Inflammatory macrophage treated with lipopolysaccharide for 1 hour (primary cell): ENCODE data around the gene FBXL16.

Experiments used
- DNase-seq, 2 donors: peaks; one replicate each; pipeline ENCODE4 v3.0.0-alpha.2; 2020 to 2022

FBXL16 gene

GRCh38 chr16:734981-735881 is 29.6 kb upstream of the FBXL16 start:
- no peak for DNase-seq

- DNase-seq = no peak
Observed at GRCh38 chr16:734208-734980, 28.8 kb upstream of the FBXL16 start.

GRCh38 chr16:733382-734207 is 28.0 kb upstream of the FBXL16 start:
- no peak for DNase-seq

- DNase-seq = no peak
Observed at GRCh38 chr16:732936-733335, 27.3 kb upstream of the FBXL16 start.

- no peak for DNase-seq
Observed at GRCh38 chr16:732332-732731, 26.7 kb upstream of the FBXL16 start.

GRCh38 chr16:730666-731509 is 25.3 kb upstream of the FBXL16 start:
- DNase-seq = no peak

- DNase-seq = no peak
Observed at GRCh38 chr16:729768-730665, 24.4 kb upstream of the FBXL16 start.

- DNase-seq = no peak
Observed at GRCh38 chr16:728890-729744, 23.5 kb upstream of the FBXL16 start.

GRCh38 chr16:728131-728889 is 22.7 kb upstream of the FBXL16 start:
- peak; percentile 27 to 56 for DNase-seq

- peak; percentile 31 to 55 for DNase-seq
Observed at GRCh38 chr16:727291-727977, 21.8 kb upstream of the FBXL16 start.

GRCh38 chr16:726438-727290 is 21.1 kb upstream of the FBXL16 start, which contains the start of the genes CCDC78 and HAGHL:
CCDC78 (minus strand) TSS chr16:726443; CDS start chr16:726367, 76 bp downstream.
HAGHL (plus strand) TSS chr16:727106; CDS start chr16:727510, 404 bp downstream.
- DNase-seq = peak; percentile 16 to 42

- DNase-seq = no peak
Observed at GRCh38 chr16:726188-726437, 20.5 kb upstream of the FBXL16 start.

GRCh38 chr16:725463-726187 is 20.0 kb upstream of the FBXL16 start:
- no peak for DNase-seq

- DNase-seq = no peak
Observed at GRCh38 chr16:725041-725376, 19.4 kb upstream of the FBXL16 start.

- no peak for DNase-seq
Observed at GRCh38 chr16:724188-725040, 18.8 kb upstream of the FBXL16 start.

- no peak for DNase-seq
Observed at GRCh38 chr16:723695-724094, 18.1 kb upstream of the FBXL16 start.
